ENCODE measurements around the gene FYN.

FYN gene

GRCh38 chr6:111782887-111783466 is 90.3 kb downstream of the FYN start:
- no peak for DNase-seq

- no peak for DNase-seq
Measured at GRCh38 chr6:111782192-111782809, 91.0 kb downstream of the FYN start.

GRCh38 chr6:111781041-111781708 is 92.1 kb downstream of the FYN start:
- no peak for DNase-seq

GRCh38 chr6:111780393-111780792 is 92.9 kb downstream of the FYN start:
- no peak for DNase-seq

- DNase-seq, result no peak
Measured at GRCh38 chr6:111779660-111780059, 93.6 kb downstream of the FYN start.

GRCh38 chr6:111779031-111779430 is 94.2 kb downstream of the FYN start:
- DNase-seq, result no peak

GRCh38 chr6:111777357-111777756 is 95.9 kb downstream of the FYN start:
- DNase-seq, result no peak

- no peak for DNase-seq
Measured at GRCh38 chr6:111776236-111777221, 96.7 kb downstream of the FYN start.

- DNase-seq, result no peak
Measured at GRCh38 chr6:111775145-111775922, 97.9 kb downstream of the FYN start.

GRCh38 chr6:111774346-111774703 is 98.9 kb downstream of the FYN start:
- no peak for DNase-seq

- no peak for DNase-seq
Measured at GRCh38 chr6:111773501-111774345, 99.5 kb downstream of the FYN start.

- no peak for DNase-seq
Measured at GRCh38 chr6:111772381-111772780, 100.9 kb downstream of the FYN start.

GRCh38 chr6:111771629-111772028 is 101.6 kb downstream of the FYN start:
- no peak for DNase-seq

- DNase-seq, result no peak
Measured at GRCh38 chr6:111771094-111771432, 102.2 kb downstream of the FYN start.

GRCh38 chr6:111770263-111771093 is 102.8 kb downstream of the FYN start:
- no peak for DNase-seq

- DNase-seq, result no peak
Measured at GRCh38 chr6:111769365-111770152, 103.7 kb downstream of the FYN start.

GRCh38 chr6:111768431-111768770 is 104.9 kb downstream of the FYN start:
- DNase-seq, result no peak

- no peak for DNase-seq
Measured at GRCh38 chr6:111767752-111768430, 105.4 kb downstream of the FYN start.

- no peak for DNase-seq
Measured at GRCh38 chr6:111766201-111766857, 106.9 kb downstream of the FYN start.
